ENCODE measurements around the gene NFE2L1.

NFE2L1 gene

DNA sequence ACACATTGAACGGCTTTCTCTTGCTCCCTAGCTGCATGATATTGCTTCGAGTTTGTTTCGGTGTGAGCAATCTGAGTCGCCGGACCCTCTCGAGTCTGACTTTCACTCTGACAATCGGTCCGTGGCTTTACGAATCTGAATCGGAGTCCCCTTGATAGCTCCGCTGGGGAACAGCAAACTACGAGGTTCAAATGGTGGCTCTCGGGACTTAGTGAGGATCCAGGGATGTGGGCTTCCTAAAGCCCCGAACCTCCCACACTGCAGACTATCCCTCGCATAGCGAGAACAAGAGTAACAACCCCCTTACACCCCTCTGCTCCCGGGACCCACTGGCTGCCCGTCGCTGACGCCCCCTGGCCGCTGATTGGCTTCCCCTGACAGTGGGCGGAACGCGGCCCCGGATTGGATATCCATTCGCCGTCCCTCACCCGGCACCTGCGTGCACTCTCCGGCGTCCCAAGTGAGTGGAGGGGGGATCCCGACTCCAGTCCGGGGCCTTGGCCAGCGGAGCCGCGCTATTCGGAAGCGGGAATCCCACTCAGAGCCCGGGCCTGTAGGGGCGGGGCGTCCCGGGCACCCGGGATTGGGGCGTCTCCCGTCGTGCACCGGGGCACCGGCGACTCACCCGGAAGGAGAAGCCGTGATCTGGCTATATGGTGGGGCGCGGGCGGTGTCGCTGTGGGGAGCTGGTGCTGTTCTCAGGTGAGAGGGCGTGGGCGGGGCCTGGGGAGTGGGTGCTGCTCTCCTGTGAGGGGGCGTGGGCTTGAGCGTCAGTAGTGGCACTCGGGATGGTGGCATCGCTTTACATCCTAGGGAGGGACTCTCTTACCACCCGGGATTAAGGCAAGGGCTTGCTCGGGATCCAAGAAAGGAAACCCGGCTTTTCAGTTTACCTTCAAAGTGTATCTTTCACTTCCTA lies 59.2 kb downstream of the NFE2L1 start, which contains the start of gene SNX11:
TSS of gene SNX11 (plus strand) at position 630 of the 919 bp plus-strand sequence. CDS start 4,278 bp downstream, outside the sequence.
- peaks cover 35% of the 10 kb centered on the region for H3K36me3 Mint-ChIP-seq (ENCODE audit: low read depth)
- peak within 1 kb of the TSS; percentile 95 for H3K4me3 Mint-ChIP-seq
- H3K9me3 Mint-ChIP-seq, result no peaks in the 10 kb centered on the region
- H3K27ac Mint-ChIP-seq, result peak within 1 kb of the TSS; percentile 96
- H3K4me1 Mint-ChIP-seq (ENCODE audit: low read depth), result peaks cover 73% of the 10 kb centered on the region
- H3K27me3 Mint-ChIP-seq, result no peaks in the 10 kb centered on the region
- intact Hi-C loops (cut with micrococcal nuclease), result loop anchor here (2.0 kb wide), 1 partner anchor 59 kb away; the partner anchor contains the start of gene NFE2L1

DNA sequence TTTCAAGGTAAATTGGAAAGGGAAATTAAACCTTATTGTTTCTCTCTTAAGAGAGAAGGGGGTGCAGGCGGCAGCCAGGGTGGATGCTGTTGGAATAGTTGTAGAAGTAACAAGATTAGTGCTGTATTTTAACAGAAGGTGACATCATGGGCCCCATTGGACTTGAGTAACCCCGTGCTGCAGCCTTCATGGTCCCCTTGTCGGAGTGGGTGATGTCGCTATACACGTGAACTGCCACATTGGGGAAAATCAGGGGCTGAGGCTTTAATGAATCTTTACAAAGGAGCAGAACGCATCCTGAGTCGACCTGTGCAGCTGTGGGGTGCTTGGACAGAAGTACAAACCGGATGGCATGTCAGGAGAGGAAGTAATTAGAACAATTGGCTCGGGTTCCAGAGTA lies 62.6 kb downstream of the NFE2L1 start:
- Mint-ChIP-seq H3K27me3 (no peaks in the 10 kb centered on the region), H3K4me1 (ENCODE audit: low read depth) (peaks cover 68% of the 10 kb centered on the region), H3K27ac (peak overlapping the region; percentile 76), H3K36me3 (ENCODE audit: low read depth) (peaks cover 69% of the 10 kb centered on the region), H3K4me3 (peak overlapping the region; percentile 60), H3K9me3 (no peaks in the 10 kb centered on the region)
- intact Hi-C loops (cut with micrococcal nuclease), result no loop called here
